HepG2 (cell line): ENCODE data around the gene TAS1R3. TPM values are rescaled to one million over a fixed set of nuclear protein-coding genes. Genes with fewer than 3 reads are reported as not detected.

Experiments used
- CBX2 ChIP-seq, 2 experiments: fragments of 200-600 bp in 1 of 2; sonication (generic); formaldehyde crosslinking in 1 of 2; IDR thresholded peaks; 2 replicates each; pipeline versions ENCODE4 v1.7.0 to v1.8.1; 2018 to 2022; ENCODE audit warnings: low read depth in 2 of 2, low read length in 1 of 2, mild to moderate bottlenecking in 1 of 2, missing genetic modification reagents in 1 of 2
- KLF12 ChIP-seq: sonication (generic); formaldehyde crosslinking; IDR thresholded peaks from 2 replicates; pipeline ENCODE4 v1.4.0; 2020; ENCODE audit warnings: missing genetic modification reagents, borderline replicate concordance
- MYNN ChIP-seq: sonication (generic); formaldehyde crosslinking; IDR thresholded peaks from 2 replicates; pipeline ENCODE4 v1.4.0; 2020; ENCODE audit warnings: mild to moderate bottlenecking, low read depth, missing genetic modification reagents
- ZNF235 ChIP-seq: sonication (generic); formaldehyde crosslinking; IDR thresholded peaks from 2 replicates; pipeline ENCODE4 v1.8.1; 2023; ENCODE audit warnings: mild to moderate bottlenecking, missing genetic modification reagents, borderline replicate concordance
- ZNF280D ChIP-seq: sonication (generic); formaldehyde crosslinking; IDR thresholded peaks from 2 replicates; pipeline ENCODE4 v1.5.1; 2020; ENCODE audit warnings: mild to moderate bottlenecking, missing genetic modification reagents
- ZNF501 ChIP-seq: sonication (generic); formaldehyde crosslinking; IDR thresholded peaks from 2 replicates; pipeline ENCODE4 v1.5.1; 2020; ENCODE audit warnings: mild to moderate bottlenecking, moderate library complexity, missing genetic modification reagents
- ZNF775 ChIP-seq: sonication (generic); formaldehyde crosslinking; IDR thresholded peaks from 2 replicates; pipeline ENCODE4 v1.4.0; 2020; ENCODE audit warnings: missing genetic modification reagents, mild to moderate bottlenecking, moderate library complexity, borderline replicate concordance
- polyA plus RNA-seq, 8 experiments: library from polyadenylated mRNA; depleted of rRNA in 3 of 8; stranded (reverse) in 7 of 8; unstranded in 1 of 8; fragments of >200 nt; fragmentation: Illumina TruSeq in 4 of 8; extraction: Trizol in 4 of 8; gene quantifications; 2 replicates each; pipeline versions ENCODE4 v1.2.1 to v1.2.3, GENCODE V29; 2011 to 2016; ENCODE audit warnings: low read depth in 4 of 8, missing spikeins in 1 of 8, mixed read lengths in 1 of 8; ENCODE audit not compliant: insufficient read depth in 1 of 8
- total RNA-seq, 5 experiments: library from RNA; depleted of rRNA; stranded (reverse); fragments of >200 nt; fragmentation: Illumina TruSeq; extraction: Trizol; gene quantifications; 2 replicates each; pipeline ENCODE4 v1.2.3, GENCODE V29; 2016; ENCODE audit warnings: low read depth in 1 of 5
- TF ChIP-seq, protein P1 (sequence below): sonication (generic); formaldehyde crosslinking; IDR thresholded peaks from 2 replicates; pipeline ENCODE4 v1.5.1; 2020; ENCODE audit warnings: mild to moderate bottlenecking, missing genetic modification reagents, moderate library complexity

TAS1R3 gene
- total and polyA plus RNA-seq, 2 of the 13 experiments (the other 11 are each of a cell fraction or from before 2014, with no cell fraction given), result 0.13 to 0.15 TPM

GRCh38 chr1:1324524-1325287 is 6.4 kb upstream of the TAS1R3 start, which contains the start of the genes CPTP and INTS11 (continued):
- TF ChIP-seq, protein P1, sequence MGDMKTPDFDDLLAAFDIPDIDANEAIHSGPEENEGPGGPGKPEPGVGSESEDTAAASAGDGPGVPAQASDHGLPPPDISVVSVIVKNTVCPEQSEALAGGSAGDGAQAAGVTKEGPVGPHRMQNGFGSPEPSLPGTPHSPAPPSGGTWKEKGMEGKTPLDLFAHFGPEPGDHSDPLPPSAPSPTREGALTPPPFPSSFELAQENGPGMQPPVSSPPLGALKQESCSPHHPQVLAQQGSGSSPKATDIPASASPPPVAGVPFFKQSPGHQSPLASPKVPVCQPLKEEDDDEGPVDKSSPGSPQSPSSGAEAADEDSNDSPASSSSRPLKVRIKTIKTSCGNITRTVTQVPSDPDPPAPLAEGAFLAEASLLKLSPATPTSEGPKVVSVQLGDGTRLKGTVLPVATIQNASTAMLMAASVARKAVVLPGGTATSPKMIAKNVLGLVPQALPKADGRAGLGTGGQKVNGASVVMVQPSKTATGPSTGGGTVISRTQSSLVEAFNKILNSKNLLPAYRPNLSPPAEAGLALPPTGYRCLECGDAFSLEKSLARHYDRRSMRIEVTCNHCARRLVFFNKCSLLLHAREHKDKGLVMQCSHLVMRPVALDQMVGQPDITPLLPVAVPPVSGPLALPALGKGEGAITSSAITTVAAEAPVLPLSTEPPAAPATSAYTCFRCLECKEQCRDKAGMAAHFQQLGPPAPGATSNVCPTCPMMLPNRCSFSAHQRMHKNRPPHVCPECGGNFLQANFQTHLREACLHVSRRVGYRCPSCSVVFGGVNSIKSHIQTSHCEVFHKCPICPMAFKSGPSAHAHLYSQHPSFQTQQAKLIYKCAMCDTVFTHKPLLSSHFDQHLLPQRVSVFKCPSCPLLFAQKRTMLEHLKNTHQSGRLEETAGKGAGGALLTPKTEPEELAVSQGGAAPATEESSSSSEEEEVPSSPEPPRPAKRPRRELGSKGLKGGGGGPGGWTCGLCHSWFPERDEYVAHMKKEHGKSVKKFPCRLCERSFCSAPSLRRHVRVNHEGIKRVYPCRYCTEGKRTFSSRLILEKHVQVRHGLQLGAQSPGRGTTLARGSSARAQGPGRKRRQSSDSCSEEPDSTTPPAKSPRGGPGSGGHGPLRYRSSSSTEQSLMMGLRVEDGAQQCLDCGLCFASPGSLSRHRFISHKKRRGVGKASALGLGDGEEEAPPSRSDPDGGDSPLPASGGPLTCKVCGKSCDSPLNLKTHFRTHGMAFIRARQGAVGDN (CRISPR knock-in tag), result peak; percentile 84
- TF ChIP-seq ZNF775 (CRISPR knock-in tag), result no peak
- TF ChIP-seq ZNF501 (CRISPR knock-in tag), result peak; percentile 82
- 0 out of 2 replicates have a peak, but pooled peaks have one; percentile 54 for TF ChIP-seq MYNN (CRISPR knock-in tag)
- TF ChIP-seq ZNF280D, result no peak
- 0 out of 2 replicates have a peak, but pooled peaks have one; percentile 62 for TF ChIP-seq ZNF235 (CRISPR knock-in tag)
- no peak; the same call in 1 of the 2 replicates for TF ChIP-seq KLF12 (CRISPR knock-in tag)
- no peak for TF ChIP-seq CBX2 (IDR thresholded peaks at IDR 0.05; ENCODE audit: low read depth, low read length)
- no peak for TF ChIP-seq CBX2 (CRISPR knock-in tag; IDR thresholded peaks at IDR 0.05; ENCODE audit: low read depth)
